Activated T-cell treated with anti-CD3 and anti-CD28 coated beads, Interleukin-2, amount 50 U/mL, for 72 hours (primary cell): ENCODE results near the gene NAP1L1. TPM values are rescaled to one million over a fixed set of nuclear protein-coding genes. Genes with fewer than 3 reads are reported as not detected.
"Not testable (repeated sequence)": the region's sequence is repeated elsewhere in the genome, so short reads cannot be mapped to it uniquely, and the experiment has no call there.

Experiments used
- ATAC-seq, 2 donors: fragments of 150-1000 bp; cut with Tn5 transposase; replicated peaks in 1 of 2; 2 replicates each; pipeline ENCODE4 v1.10.0; 2021; ENCODE audit warnings: moderate library complexity in 2 of 2, mild to moderate bottlenecking in 1 of 2
- DNase-seq, 2 donors: peaks; one replicate each; pipeline ENCODE4 v3.0.0; 2021 to 2022; ENCODE audit warnings: mixed read lengths in 1 of 2
- H3K27ac Mint-ChIP-seq: one replicate; pipeline ENCODE4 v1.8.0; 2022; ENCODE audit warnings: mild to moderate bottlenecking, moderate library complexity, mixed read lengths
- H3K27me3 Mint-ChIP-seq: one replicate; pipeline ENCODE4 v1.8.0; 2022; ENCODE audit warnings: low read depth, mixed read lengths
- H3K36me3 Mint-ChIP-seq, 2 donors: one replicate each; pipeline ENCODE4 v1.8.0; 2022; ENCODE audit warnings: mixed read lengths in 2 of 2, mild to moderate bottlenecking in 1 of 2; ENCODE audit not compliant: insufficient read depth in 2 of 2
- H3K4me1 Mint-ChIP-seq: one replicate; pipeline ENCODE4 v1.8.0; 2022; ENCODE audit warnings: low read depth, mixed read lengths
- H3K4me3 Mint-ChIP-seq, 2 donors: one replicate each; pipeline ENCODE4 v1.8.0; 2022; ENCODE audit warnings: mild to moderate bottlenecking in 2 of 2, mixed read lengths in 2 of 2, moderate library complexity in 2 of 2
- H3K9me3 Mint-ChIP-seq, 2 donors: one replicate each; pipeline ENCODE4 v1.8.0; 2022; ENCODE audit warnings: mixed read lengths in 2 of 2
- total RNA-seq, 2 donors: library from RNA; stranded (reverse); gene quantifications; one replicate each; pipeline ENCODE4 v1.2.3, GENCODE V29; 2022

The NAP1L1 gene
- total RNA-seq, 2 donors from 2014 or later, result 849 to 969 TPM

DNA sequence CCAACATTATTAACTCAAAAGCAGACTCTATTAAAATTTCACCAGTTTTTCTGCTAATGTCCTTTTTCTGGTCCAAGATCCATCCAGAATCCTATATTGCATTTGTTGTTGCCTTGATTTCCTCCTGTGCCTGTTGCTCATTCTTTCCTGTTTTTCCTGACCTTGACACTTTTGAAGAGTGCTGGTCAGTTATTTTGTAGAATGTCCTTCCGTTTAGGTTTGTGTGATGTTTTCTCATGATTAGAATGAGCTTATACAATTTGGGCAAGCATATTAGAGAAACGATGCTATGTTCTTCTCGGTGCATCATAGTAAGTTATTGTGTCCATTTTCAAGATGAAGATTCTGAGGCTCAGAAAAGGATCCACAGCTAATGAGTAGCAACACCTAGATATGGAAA lies 86.8 kb downstream of the NAP1L1 start:
- H3K36me3 Mint-ChIP-seq, result peaks cover 0 to 2% of the 10 kb centered on the region in 2 donors
- H3K27me3 Mint-ChIP-seq, result no peaks in the 10 kb centered on the region
- no peaks in the 10 kb centered on the region for H3K9me3 Mint-ChIP-seq
- H3K4me3 Mint-ChIP-seq, result no peak overlapping the region
- ATAC-seq (no peak), DNase-seq (no peak)
- H3K27ac Mint-ChIP-seq, result no peak overlapping the region
- peaks cover 35% of the 10 kb centered on the region for H3K4me1 Mint-ChIP-seq

DNA sequence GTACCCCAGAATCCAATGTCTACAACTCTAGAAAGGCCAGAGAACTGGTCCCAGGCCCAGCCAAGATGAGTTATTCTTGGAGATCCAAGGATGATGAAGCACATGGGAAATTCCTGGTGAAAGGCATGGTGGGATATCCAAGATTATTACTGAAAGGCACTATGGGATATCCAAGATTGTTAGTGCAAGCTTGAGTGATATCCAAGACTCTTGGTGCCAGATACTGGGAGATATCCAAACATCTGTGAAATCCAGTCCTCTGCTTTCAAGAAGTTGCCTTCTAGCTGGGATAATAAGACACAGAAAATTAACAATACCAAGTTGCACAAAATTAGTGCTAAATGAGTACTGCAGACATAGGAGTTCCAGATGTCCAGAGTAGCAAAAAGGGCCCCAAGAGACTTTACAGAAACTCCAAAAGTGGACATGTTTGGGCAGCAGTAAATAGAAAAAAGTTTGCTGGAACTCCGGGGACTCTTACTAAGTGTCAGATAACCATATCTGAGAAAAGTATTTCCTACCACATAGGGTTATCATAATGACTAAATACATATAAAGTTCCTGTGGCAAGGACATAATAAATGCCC lies 87.5 kb downstream of the NAP1L1 start:
- no peak overlapping the region for H3K4me3 Mint-ChIP-seq
- H3K9me3 Mint-ChIP-seq, result no peaks in the 10 kb centered on the region
- DNase-seq (no peak), ATAC-seq (no peak)
- no peak overlapping the region for H3K27ac Mint-ChIP-seq
- peaks cover 0 to 2% of the 10 kb centered on the region in 2 donors for H3K36me3 Mint-ChIP-seq
- peaks cover 42% of the 10 kb centered on the region for H3K4me1 Mint-ChIP-seq
- no peaks in the 10 kb centered on the region for H3K27me3 Mint-ChIP-seq

DNA sequence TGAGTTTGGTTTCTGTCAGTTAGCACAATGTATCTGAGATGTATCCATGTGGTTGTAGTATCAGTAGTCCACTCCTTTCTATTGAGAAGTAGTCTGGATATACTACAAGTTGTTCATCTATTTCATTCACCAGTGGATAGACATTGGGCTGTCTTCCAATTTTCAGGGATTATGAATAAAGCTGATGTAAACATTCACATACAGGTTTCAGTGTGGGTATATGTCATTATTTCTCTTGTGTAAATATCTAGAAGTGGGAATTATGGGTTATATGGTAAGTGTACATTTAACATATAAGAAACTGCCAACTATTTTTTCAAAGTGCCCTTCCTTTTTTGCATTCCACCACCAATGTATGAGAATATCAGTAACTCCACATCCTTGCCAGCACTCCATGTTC lies 88.8 kb downstream of the NAP1L1 start:
- ATAC-seq, result no peak
- Mint-ChIP-seq H3K27ac (peak overlapping the region; percentile 8), H3K4me3 (no peak overlapping the region)

DNA sequence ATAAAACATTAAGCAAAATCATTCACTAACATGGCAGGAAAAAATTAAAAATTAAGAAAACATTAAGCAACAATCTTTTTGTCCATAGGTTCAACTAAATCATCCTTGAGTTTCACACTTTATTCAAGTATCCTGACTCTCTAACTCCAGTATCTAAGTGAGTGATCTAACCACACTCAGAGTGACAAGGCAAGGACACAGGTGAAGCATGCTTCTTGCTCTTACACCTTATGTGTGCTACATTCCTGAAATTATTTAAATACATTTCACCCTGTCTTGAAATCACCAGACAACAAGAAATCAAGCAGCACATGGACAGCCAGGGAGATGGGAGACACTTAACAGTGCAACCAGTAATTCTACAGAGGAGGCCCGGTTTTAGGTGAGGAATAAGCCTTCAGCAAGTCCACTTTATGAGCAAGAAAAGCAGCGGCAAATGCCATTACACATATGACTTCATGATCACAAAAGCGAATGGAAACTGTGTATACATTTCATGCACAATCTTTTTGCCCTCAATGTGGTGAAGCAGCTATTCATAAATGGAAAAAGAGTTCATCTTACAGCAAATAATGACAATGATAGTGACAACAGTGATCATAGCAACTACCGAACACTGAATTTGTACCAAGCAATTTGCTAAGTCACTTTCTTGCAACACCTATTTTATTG lies 90.3 kb downstream of the NAP1L1 start:
- H3K27me3 Mint-ChIP-seq, result no peaks in the 10 kb centered on the region
- peaks cover 0 to under 1% of the 10 kb centered on the region in 2 donors for H3K9me3 Mint-ChIP-seq
- peak overlapping the region; percentile 96 for H3K27ac Mint-ChIP-seq
- H3K36me3 Mint-ChIP-seq, result peaks cover 2 to 3% of the 10 kb centered on the region in 2 donors
- ATAC-seq (peak; percentile 90 to 92), DNase-seq (peak; percentile 53 to 58)
- H3K4me1 Mint-ChIP-seq, result peaks cover 51% of the 10 kb centered on the region
- H3K4me3 Mint-ChIP-seq, result peak overlapping the region; percentile 36 to 74

More for the DNA sequence above, 88.8 kb downstream of the NAP1L1 start:
- Mint-ChIP-seq H3K27me3 (no peaks in the 10 kb centered on the region), H3K36me3 (peaks cover 0 to 2% of the 10 kb centered on the region in 2 donors), H3K4me1 (peaks cover 51% of the 10 kb centered on the region), H3K9me3 (no peaks in the 10 kb centered on the region)
- no peak for DNase-seq

DNA sequence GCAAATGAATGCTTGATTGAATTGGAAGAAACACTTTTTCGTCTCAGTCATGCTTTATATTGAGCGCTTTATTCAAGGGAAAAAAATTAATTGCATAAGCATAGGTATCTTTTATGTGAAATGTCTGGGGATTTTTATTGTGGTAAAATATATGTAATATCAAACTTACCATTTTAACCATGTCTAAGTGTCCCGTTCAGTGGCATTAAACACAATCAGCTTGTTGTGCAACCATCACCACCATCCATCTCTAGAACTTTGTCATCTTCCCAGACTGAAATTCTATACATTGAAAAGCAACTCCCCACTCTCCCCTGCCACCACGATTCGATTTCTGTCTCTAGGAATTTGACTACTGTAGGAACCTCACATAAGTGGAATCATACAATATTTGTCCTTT lies 92.7 kb downstream of the NAP1L1 start:
- peak overlapping the region in 1 of 2 donors; percentile 16 for H3K4me3 Mint-ChIP-seq
- H3K27ac Mint-ChIP-seq, result peak overlapping the region; percentile 13
- peaks cover 2 to 6% of the 10 kb centered on the region in 2 donors for H3K9me3 Mint-ChIP-seq
- H3K27me3 Mint-ChIP-seq, result peaks cover 7% of the 10 kb centered on the region
- peak in 1 of 2 donors; percentile 8 for DNase-seq
- H3K36me3 Mint-ChIP-seq, result peaks cover 5 to 15% of the 10 kb centered on the region in 2 donors
- ATAC-seq, result peak; percentile 7 to 17
- peaks cover 51% of the 10 kb centered on the region for H3K4me1 Mint-ChIP-seq

DNA sequence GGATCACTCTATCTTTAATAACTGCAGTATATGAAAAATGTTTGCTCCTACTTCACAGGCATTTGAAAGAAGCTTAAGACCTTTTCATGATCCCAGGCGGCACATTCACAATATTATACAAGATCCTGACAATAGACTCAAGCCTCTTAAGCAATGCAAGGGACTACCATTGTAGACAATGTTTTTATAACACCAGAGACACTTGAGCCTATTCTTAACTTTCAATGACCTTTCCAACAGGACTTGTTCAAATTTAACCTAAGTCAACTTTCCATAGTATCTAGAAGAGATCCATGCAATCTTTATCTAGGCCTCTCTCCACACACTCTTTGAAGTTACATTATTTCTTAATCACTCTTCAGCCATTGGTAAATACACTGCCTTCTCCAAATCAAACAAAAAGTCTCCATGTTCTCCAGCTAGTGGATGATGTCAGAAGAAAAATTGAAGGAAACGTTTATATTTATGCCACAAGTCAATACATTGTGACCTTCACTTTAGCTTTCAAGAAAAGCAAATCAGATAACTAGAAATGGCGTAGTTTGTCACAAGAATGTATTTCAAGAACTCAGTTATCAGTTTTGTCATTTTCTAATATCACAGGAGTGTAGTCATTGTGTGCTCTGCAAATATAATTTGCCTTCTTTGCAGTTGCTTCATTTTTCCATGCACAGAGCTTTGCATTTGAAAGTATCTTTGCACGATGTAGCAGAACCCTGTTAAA lies 94.1 kb downstream of the NAP1L1 start:
- no peak for ATAC-seq
- Mint-ChIP-seq H3K4me3 (no peak overlapping the region), H3K27ac (no peak overlapping the region), H3K27me3 (peaks cover 7% of the 10 kb centered on the region), H3K36me3 (peaks cover 5 to 15% of the 10 kb centered on the region in 2 donors), H3K9me3 (peaks cover 2 to 6% of the 10 kb centered on the region in 2 donors), H3K4me1 (peaks cover 48% of the 10 kb centered on the region)
- no peak for DNase-seq

DNA sequence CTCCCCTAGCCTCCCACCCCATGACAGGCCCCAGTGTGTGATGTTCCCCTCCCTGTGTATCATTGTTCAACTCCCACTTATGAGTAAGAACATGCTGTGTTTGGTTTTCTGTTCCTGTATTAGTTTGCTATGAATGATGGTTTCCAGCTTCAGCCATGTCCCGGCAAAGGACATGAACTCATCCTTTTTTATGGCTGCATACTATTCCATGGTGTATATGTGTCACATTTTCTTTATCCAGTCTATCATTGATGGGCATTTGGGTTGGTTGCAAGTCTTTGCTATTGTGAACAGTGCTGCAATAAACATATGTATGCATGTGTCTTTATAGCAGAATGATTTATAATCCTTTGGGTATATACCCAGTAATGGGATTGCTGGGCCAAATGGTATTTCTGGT lies 96.8 kb downstream of the NAP1L1 start:
- H3K9me3 Mint-ChIP-seq, H3K4me3 Mint-ChIP-seq, H3K27ac Mint-ChIP-seq, H3K27me3 Mint-ChIP-seq, ATAC-seq, DNase-seq: not testable (repeated sequence)
- Mint-ChIP-seq H3K36me3 (peaks cover 2 to 15% of the 10 kb centered on the region in 2 donors), H3K4me1 (peaks cover 45% of the 10 kb centered on the region)

Other genes starting within 250 kb of the NAP1L1 start
- 10 to 100 TPM; 19.9 to 33.6 TPM for gene PHLDA1, start 52.9 kb downstream of the NAP1L1 start, total RNA-seq